IMR-90 (cell line): ENCODE results near the gene MMP12.

Experiments
- CHD1 ChIP-seq: IDR thresholded peaks from 2 replicates; pipeline ENCODE4 v1.6.1; 2012; ENCODE audit warnings: low read depth, low read length, improper control_type of control experiment
- MAZ ChIP-seq: IDR thresholded peaks from 2 replicates; pipeline ENCODE4 v1.6.1; 2012; ENCODE audit warnings: low read depth, mild to moderate bottlenecking, low read length, improper control_type of control experiment, moderate library complexity, borderline replicate concordance
- NFE2L2 ChIP-seq: fragments of 150-350 bp; IDR thresholded peaks from 2 replicates; pipeline ENCODE4 v1.6.1; 2016; ENCODE audit warnings: low read depth, mild to moderate bottlenecking, low read length
- POLR2A ChIP-seq: IDR thresholded peaks from 2 replicates; pipeline ENCODE4 v1.6.1; 2012; ENCODE audit warnings: mild to moderate bottlenecking, low read depth, low read length
- SMC3 ChIP-seq: fragments of 150-350 bp; IDR thresholded peaks from 2 replicates; pipeline ENCODE4 v1.6.1; 2016; ENCODE audit warnings: low read depth, mild to moderate bottlenecking, antibody characterized with exemption, low read length, moderate library complexity
- USF2 ChIP-seq: fragments of 150-350 bp; IDR thresholded peaks from 2 replicates; pipeline ENCODE4 v1.6.1; 2017; ENCODE audit warnings: mild to moderate bottlenecking, antibody characterized with exemption, low read length, low read depth
- TF ChIP-seq, protein P1 (sequence below): conservative IDR thresholded peaks from 2 replicates; pipeline ENCODE4 v1.5.1; 2012; ENCODE audit warnings: mild to moderate bottlenecking, low read depth, low read length, improper control_type of control experiment
- TF ChIP-seq, protein P2 (sequence below): fragments of 150-350 bp; IDR thresholded peaks from 2 replicates; pipeline ENCODE4 v1.6.1; 2016; ENCODE audit warnings: low read depth, mild to moderate bottlenecking, low read length, moderate library complexity, borderline replicate concordance

DNA sequence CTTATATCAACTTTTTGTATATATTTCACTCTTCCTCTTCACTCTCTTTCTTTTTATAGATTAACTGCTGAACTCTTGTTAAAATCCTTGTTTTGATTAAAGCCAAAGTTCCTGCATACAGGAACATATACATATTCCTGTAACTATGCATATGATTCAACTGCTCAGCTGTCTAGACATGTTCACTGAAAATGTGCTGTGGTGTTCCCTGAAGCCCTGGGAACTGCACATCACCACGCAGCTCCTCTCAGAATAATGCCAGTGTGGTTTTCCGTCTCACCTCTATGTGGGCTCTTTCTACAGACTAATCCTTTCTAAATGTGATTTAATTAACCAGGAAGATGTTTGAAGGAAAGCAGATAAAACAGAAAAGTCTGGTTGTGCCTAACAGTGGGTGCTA lies 25.6 kb upstream of the MMP12 start:
- TF ChIP-seq USF2 = no peak
- TF ChIP-seq, protein P1, sequence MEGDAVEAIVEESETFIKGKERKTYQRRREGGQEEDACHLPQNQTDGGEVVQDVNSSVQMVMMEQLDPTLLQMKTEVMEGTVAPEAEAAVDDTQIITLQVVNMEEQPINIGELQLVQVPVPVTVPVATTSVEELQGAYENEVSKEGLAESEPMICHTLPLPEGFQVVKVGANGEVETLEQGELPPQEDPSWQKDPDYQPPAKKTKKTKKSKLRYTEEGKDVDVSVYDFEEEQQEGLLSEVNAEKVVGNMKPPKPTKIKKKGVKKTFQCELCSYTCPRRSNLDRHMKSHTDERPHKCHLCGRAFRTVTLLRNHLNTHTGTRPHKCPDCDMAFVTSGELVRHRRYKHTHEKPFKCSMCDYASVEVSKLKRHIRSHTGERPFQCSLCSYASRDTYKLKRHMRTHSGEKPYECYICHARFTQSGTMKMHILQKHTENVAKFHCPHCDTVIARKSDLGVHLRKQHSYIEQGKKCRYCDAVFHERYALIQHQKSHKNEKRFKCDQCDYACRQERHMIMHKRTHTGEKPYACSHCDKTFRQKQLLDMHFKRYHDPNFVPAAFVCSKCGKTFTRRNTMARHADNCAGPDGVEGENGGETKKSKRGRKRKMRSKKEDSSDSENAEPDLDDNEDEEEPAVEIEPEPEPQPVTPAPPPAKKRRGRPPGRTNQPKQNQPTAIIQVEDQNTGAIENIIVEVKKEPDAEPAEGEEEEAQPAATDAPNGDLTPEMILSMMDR = no peak
- TF ChIP-seq POLR2A = no peak
- TF ChIP-seq SMC3 = no peak
- TF ChIP-seq, protein P2, sequence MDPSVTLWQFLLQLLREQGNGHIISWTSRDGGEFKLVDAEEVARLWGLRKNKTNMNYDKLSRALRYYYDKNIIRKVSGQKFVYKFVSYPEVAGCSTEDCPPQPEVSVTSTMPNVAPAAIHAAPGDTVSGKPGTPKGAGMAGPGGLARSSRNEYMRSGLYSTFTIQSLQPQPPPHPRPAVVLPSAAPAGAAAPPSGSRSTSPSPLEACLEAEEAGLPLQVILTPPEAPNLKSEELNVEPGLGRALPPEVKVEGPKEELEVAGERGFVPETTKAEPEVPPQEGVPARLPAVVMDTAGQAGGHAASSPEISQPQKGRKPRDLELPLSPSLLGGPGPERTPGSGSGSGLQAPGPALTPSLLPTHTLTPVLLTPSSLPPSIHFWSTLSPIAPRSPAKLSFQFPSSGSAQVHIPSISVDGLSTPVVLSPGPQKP = no peak
- TF ChIP-seq MAZ = no peak
- no peak for TF ChIP-seq NFE2L2
- no peak for TF ChIP-seq CHD1
